Activated B cell treated with CpG ODN at 0.5 μM for 24 hours (primary cell): Measurements from ENCODE around the gene CRYGS. TPM values are rescaled to one million over a fixed set of nuclear protein-coding genes. Genes with fewer than 3 reads are reported as not detected.

ENCODE experiments used
- ATAC-seq: fragments of 200-7000 bp; cut with Tn5 transposase; one replicate; pipeline ENCODE4 v1.10.0; 2021; ENCODE audit warnings: low read depth, mild to moderate bottlenecking, moderate library complexity
- CTCF ChIA-PET: fragments of 350-600 bp; sonication (Branson Sonifier 250); formaldehyde crosslinking; loops from one replicate; lab custom pipeline; 2021; ENCODE audit warnings: antibody characterized with exemption; lab: Charles Lee
- POLR2A ChIA-PET: fragments of 350-600 bp; sonication (Branson Sonifier 250); formaldehyde crosslinking; loops from one replicate; lab custom pipeline; 2021; ENCODE audit warnings: antibody characterized with exemption; lab: Charles Lee
- DNase-seq: peaks from one replicate; pipeline ENCODE4 v3.0.0; 2022
- H3K27ac Mint-ChIP-seq: one replicate; pipeline ENCODE4 v1.8.0; 2020; ENCODE audit warnings: mixed read lengths
- H3K27me3 Mint-ChIP-seq: one replicate; pipeline ENCODE4 v1.8.0; 2021; ENCODE audit warnings: mixed read lengths
- H3K36me3 Mint-ChIP-seq: one replicate; pipeline ENCODE4 v1.8.0; 2021; ENCODE audit warnings: low read depth, mixed read lengths
- H3K4me1 Mint-ChIP-seq: one replicate; pipeline ENCODE4 v1.8.0; 2021; ENCODE audit warnings: mixed read lengths
- H3K4me3 Mint-ChIP-seq: one replicate; pipeline ENCODE4 v1.8.0; 2020; ENCODE audit warnings: mild to moderate bottlenecking, mixed read lengths
- H3K9me3 Mint-ChIP-seq: one replicate; pipeline ENCODE4 v1.8.0; 2020; ENCODE audit warnings: mixed read lengths
- intact Hi-C: fragments of 100-400 bp; cut with micrococcal nuclease; formaldehyde crosslinking; loops from one replicate; pipeline ENCODE4 v1.15.1; 2024
- total RNA-seq: library from RNA; stranded (reverse); gene quantifications from 2 replicates; pipeline ENCODE4 v1.2.3, GENCODE V29; 2022
- TF ChIP-seq, protein P1 (sequence below): fragments of 200-600 bp; IDR thresholded peaks from one replicate; pipeline ENCODE4 v1.8.0; 2022; ENCODE audit warnings: antibody characterized with exemption, mild to moderate bottlenecking

The CRYGS gene
- 4.0 and 4.6 TPM in 2 replicates for total RNA-seq

DNA sequence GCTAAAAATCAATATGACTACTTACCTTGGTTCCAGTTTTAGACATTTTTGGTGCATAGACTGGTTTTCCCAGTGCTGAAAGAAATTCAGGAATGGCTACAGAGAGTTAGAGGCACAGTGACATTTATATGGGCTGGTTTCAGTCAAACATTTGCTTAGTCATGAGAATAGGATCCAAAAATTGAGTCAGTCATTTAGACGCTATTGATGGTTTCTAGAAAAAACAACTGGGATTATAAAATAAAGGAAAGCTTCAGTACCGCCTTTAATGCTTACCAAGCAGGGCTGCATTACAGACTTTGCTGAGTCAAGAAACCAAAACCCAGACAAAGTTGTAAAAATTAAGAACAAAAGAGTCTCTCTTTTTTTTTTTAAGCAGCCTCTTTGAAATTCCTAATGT, at the start of gene CRYGS:
CRYGS (minus strand) TSS at position 100 of the 400 bp plus-strand sequence; CDS start at position 46, 54 bp downstream.
- ATAC-seq: no peak
- H3K27ac Mint-ChIP-seq: no peak within 1 kb of the TSS
- no peaks in the 10 kb centered on the region for H3K9me3 Mint-ChIP-seq
- TF ChIP-seq, protein P1, sequence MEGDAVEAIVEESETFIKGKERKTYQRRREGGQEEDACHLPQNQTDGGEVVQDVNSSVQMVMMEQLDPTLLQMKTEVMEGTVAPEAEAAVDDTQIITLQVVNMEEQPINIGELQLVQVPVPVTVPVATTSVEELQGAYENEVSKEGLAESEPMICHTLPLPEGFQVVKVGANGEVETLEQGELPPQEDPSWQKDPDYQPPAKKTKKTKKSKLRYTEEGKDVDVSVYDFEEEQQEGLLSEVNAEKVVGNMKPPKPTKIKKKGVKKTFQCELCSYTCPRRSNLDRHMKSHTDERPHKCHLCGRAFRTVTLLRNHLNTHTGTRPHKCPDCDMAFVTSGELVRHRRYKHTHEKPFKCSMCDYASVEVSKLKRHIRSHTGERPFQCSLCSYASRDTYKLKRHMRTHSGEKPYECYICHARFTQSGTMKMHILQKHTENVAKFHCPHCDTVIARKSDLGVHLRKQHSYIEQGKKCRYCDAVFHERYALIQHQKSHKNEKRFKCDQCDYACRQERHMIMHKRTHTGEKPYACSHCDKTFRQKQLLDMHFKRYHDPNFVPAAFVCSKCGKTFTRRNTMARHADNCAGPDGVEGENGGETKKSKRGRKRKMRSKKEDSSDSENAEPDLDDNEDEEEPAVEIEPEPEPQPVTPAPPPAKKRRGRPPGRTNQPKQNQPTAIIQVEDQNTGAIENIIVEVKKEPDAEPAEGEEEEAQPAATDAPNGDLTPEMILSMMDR: no peak
- CTCF ChIA-PET: interaction anchor here (0.8 to 1.1 kb wide), 3 partner anchors 9 to 561 kb away, joined by 3 to 4 read pairs (median 3); no protein-coding TSS in a partner anchor
- POLR2A ChIA-PET: no interaction called here
- H3K4me1 Mint-ChIP-seq: peaks cover 8% of the 10 kb centered on the region
- no peak for DNase-seq
- peaks cover 23% of the 10 kb centered on the region for H3K36me3 Mint-ChIP-seq
- H3K4me3 Mint-ChIP-seq: no peak within 1 kb of the TSS
- H3K27me3 Mint-ChIP-seq: no peaks in the 10 kb centered on the region
- intact Hi-C loops: no loop called here

GRCh38 chr3:186593862-186594261, 49.7 kb upstream of the CRYGS start:
- ChIA-PET CTCF (no interaction called here), POLR2A (no interaction called here)
- H3K27me3 Mint-ChIP-seq: peaks cover 1% of the 10 kb centered on the region
- ATAC-seq: no peak
- no peaks in the 10 kb centered on the region for H3K4me1 Mint-ChIP-seq
- H3K27ac Mint-ChIP-seq: no peak overlapping the region
- no peak overlapping the region for H3K4me3 Mint-ChIP-seq
- H3K36me3 Mint-ChIP-seq: no peaks in the 10 kb centered on the region
- H3K9me3 Mint-ChIP-seq: no peaks in the 10 kb centered on the region
- DNase-seq: no peak
- intact Hi-C loops: no loop called here
- TF ChIP-seq, protein P1: no peak

DNA sequence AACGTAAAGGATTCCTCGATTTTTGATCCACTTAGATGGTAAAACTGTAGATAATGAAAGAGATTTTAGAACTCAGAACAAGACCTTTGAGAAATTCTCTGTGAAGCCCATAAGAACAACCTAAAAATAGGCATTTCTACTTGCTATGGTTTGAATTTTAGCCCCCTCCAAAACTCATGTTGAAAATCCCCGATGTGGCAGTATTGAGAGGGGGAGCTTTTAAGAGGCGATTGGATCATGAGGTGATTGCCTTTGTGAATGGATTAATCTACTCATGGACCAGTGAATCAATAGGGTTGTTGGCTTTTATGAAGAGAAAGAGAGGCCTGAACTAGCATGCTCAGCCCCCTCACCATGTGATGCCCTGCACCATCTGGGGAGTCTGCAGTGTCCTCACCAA, 48.5 kb upstream of the CRYGS start:
- TF ChIP-seq, protein P1: no peak
- H3K4me3 Mint-ChIP-seq: no peak overlapping the region
- ChIA-PET POLR2A (no interaction called here), CTCF (interaction anchor here (0.9 kb wide), 1 partner anchor 24 kb away, joined by 3 read pairs; no protein-coding TSS in a partner anchor)
- intact Hi-C loops: no loop called here
- no peaks in the 10 kb centered on the region for H3K4me1 Mint-ChIP-seq
- no peaks in the 10 kb centered on the region for H3K9me3 Mint-ChIP-seq
- peaks cover 2% of the 10 kb centered on the region for H3K36me3 Mint-ChIP-seq
- H3K27me3 Mint-ChIP-seq: peaks cover 1% of the 10 kb centered on the region
- DNase-seq (no peak), ATAC-seq (no peak)
- H3K27ac Mint-ChIP-seq: no peak overlapping the region

DNA sequence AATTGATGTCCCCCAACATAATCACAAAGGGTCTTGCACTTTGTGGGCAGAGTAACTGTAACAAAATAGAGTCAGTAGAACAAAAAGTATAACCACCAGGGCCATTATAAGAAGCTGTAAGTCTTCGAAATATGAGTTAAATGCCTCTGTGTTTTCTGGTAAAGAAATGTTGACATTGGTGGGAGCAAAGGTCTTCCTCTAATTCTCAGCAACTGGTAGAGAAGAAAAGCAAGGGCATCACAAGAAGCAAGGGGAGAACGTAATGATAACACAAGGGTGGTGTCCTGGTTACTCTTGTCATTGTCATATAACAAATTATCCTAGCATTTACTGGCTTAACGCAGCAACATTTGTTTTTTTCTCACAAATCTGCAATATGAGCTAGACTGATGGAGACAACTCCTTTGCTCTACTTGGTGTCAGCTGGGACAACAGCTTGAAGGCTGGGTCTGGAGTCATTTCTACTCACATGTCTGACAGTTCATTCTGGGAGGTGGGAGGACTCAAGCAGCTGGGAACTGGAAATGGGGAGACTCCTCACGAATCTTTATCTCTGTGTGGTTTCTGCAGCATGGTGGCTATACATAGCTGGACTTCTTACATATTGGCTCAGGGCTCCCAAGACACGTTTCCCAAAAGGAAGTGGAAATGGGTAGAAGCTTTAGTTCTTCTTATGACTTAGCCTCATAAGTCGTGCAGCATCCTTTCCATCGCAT, 46.6 kb upstream of the CRYGS start:
- Mint-ChIP-seq H3K36me3 (peaks cover 15% of the 10 kb centered on the region), H3K4me3 (no peak overlapping the region), H3K4me1 (no peaks in the 10 kb centered on the region), H3K27ac (no peak overlapping the region), H3K9me3 (no peaks in the 10 kb centered on the region), H3K27me3 (no peaks in the 10 kb centered on the region)
- ATAC-seq: no peak
- DNase-seq: no peak
- TF ChIP-seq, protein P1: no peak
- POLR2A ChIA-PET: no interaction called here
- CTCF ChIA-PET: interaction anchor here (1.3 kb wide), 1 partner anchor 50 kb away, joined by 3 read pairs; no protein-coding TSS in a partner anchor
- intact Hi-C loops: no loop called here

DNA sequence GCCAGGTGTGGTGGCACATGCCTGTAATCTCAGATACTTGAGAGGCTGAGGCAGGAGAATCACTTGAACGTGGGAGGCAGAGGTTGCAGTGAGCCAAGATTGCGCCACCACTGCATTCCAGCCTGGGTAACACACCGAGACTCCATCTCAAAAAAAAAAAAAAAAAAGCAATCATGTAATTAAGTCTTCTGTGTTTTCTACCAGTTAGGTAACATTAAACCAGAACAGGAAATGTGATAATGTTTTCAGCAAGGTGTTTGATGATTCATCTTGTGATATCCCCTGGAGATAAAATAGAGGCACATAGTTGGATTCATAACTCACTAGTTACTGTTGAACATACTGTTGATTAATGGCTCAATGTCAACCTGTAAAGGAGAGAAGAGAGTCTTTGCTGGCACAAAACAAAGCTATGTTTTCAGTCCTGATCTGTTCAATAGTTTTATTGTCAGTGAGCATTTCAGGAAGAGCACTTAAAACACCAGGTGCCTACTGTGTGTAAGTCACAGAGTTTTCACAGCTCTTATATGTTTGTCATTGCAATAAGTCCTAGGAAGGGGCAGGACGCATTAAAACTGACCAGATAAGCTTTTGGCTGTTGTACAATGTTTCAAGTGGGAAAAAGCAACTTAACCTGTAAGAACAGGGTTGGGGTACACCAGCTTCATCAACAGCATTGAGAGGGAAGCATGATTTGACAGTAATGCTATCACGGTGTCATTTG, 45.8 kb upstream of the CRYGS start:
- POLR2A ChIA-PET: interaction anchor here (0.5 kb wide), 1 partner anchor 559 kb away, joined by 5 read pairs; no protein-coding TSS in a partner anchor

More for the DNA sequence above, 45.8 kb upstream of the CRYGS start:
- Mint-ChIP-seq H3K4me1 (no peaks in the 10 kb centered on the region), H3K36me3 (peaks cover 22% of the 10 kb centered on the region), H3K4me3 (no peak overlapping the region), H3K9me3 (no peaks in the 10 kb centered on the region), H3K27ac (no peak overlapping the region), H3K27me3 (no peaks in the 10 kb centered on the region)
- no peak for ATAC-seq
- intact Hi-C loops: no loop called here
- CTCF ChIA-PET: interaction anchor here (1.3 kb wide), 1 partner anchor 49 kb away, joined by 3 read pairs; no protein-coding TSS in a partner anchor
- DNase-seq: no peak
- TF ChIP-seq, protein P1: no peak
